T-helper 1 cell treated with Interleukin-12 subunit alpha and Interleukin-12 subunit beta and Interleukin-4 antibody, amounts not matched to agents 30 ng/mL and 1 ng/mL, for 36 hours (primary cell): ENCODE results near the gene PWWP3B. TPM values are rescaled to one million over a fixed set of nuclear protein-coding genes. Genes with fewer than 3 reads are reported as not detected.
"Not testable (repeated sequence)": the region's sequence is repeated elsewhere in the genome, so short reads cannot be mapped to it uniquely, and the experiment has no call there.

Source experiments
- intact Hi-C: fragments of 100-400 bp; cut with micrococcal nuclease; formaldehyde crosslinking; loops from one replicate; pipeline ENCODE4 v1.15.1; 2024
- total RNA-seq: library from RNA; stranded (reverse); gene quantifications from 2 replicates; pipeline ENCODE4 v1.2.3, GENCODE V29; 2022

The PWWP3B gene
- not detected in 2 replicates for total RNA-seq

DNA sequence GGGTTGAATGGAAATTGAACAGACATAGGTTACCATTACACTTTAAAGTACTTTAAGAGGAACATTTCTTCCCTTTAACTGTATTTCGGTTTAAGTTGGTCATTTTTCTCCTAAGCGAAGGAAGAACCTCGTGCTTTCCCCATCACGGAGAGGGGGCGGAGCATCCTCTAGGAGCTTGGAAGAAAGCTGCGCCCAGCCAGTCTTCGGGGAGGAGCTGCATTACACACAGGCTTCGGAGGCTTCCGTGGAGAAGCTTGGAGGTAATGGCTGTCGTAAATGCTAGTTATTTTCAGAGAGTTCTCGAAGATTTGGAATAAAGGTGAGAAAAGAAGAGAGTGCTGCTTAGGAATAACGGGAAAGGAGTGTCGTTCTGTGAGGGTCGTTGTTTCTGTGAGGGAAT, at the start of gene PWWP3B:
TSS of gene PWWP3B (plus strand) at position 199 of the 400 bp plus-strand sequence. CDS start 37,128 bp downstream, outside the sequence.
- intact Hi-C loops, result no loop called here

DNA sequence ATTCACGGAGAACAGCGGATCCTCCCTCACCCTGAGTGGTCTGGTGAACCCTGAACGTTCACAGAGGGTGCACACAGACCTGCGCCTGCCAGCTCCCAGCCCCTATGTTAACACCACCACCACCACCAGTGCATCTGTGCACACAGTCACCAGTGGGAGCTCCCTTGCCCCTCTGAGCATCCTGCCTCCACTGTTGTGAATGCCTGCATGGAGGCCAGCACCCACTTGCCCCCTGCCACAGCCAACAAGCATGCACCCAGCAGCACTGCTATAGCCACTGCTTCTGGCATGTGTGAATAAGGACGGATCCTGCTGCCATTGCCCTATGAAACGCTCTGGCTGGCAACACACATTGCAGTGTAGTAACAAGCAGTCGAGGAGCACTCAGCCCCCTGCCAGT, 29.1 kb upstream of the PWWP3B start:
- intact Hi-C loops, result no loop called here

DNA sequence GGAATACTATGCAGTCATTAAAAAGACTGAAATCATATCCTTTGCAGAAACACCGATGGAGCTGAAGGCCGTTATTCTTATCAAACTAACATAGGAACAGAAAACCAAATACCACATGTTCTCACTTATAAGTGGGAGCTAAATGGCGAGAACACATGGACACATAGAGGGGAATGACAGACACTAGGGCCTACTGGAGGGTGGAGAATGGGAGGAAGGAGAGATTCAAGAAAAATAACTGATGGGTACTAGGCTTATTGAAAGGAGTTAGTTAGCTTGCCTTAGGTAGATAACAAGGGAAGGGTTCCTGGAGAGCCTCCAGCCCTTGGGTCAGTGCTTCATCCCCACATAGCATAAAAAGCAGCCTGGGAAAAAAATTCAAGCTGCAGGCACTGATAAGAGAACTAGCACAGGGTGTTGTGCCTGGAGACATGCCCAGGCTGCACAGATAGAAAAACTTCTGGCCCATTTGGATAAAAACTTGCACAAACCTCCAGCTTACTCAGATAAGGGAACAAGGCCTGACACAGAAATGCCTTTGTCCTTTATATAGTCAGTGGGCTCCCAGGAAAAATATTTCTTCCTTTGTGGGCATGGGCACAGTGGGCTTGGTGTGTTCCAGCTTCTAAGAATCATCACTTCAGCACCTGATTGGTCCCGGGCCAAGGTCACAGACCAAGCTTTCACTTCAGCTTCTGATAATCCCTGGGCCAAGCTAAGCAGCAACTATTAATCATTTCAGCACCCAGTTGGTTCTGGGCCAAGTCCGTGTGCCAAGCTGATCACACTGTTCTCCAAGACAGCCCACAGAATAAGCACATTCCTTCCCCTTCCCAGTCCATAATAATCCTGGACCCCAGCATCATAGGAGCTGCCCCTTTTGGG, 23.1 kb upstream of the PWWP3B start:
- intact Hi-C loops, result no loop called here

DNA sequence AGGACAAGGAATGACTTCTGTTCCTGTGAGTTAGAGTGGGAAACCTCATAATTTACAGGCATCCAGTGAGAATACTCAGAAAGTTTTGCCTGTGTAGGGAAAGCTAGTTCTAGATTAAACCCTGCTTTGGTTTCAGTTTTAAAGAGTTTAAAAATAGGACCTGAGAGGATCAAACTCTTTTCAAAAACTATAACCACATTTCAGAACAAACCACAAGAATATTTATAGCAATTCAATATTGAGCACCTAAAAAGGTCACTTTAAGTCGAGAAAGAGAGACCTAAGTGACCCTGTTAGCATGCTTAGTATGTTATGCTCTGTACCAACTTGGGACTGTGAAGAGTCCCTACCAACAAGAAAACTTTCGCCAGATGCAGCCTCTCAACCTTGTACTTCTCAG, 17.4 kb upstream of the PWWP3B start:
- intact Hi-C loops, result no loop called here

DNA sequence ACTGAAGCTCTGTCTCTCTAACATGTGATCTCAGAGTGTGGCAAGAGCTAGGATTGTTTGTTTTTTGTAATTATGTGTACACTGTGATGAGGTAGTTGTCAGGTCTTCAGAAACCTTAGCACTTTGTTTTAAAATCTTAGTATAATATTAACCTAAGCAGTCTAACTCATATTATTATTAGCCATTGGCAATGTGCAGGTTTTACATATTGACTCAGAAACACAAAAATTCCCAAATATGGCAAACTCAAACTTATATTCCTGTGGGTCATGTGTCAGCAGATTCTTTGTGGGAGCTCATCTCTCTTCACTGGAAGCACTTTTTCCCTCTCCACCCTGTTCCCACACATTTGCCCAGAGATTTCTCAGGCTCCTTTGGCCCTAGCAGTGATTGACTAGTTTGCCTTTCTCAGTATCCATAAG, 8.2 kb upstream of the PWWP3B start:
- intact Hi-C loops, result no loop called here

DNA sequence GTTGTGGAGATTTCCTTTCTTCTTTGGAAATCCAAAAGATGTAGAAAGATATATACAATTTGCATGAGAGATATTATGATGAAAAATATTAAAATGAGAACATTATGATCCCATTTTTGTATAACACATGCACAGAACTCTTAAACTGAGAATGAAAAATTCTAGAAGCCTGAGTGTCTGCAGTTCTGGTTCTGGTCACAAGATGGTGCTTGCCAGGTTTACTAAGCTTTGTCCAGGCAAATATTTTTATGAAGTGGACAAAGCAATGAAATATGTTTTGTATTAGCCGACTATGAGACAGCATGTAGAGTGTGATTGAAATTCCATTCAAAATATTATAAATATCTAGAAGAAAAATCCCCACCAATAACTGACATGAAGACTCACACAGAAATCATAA, 2.2 kb downstream of the PWWP3B start:
- intact Hi-C loops, result no loop called here

DNA sequence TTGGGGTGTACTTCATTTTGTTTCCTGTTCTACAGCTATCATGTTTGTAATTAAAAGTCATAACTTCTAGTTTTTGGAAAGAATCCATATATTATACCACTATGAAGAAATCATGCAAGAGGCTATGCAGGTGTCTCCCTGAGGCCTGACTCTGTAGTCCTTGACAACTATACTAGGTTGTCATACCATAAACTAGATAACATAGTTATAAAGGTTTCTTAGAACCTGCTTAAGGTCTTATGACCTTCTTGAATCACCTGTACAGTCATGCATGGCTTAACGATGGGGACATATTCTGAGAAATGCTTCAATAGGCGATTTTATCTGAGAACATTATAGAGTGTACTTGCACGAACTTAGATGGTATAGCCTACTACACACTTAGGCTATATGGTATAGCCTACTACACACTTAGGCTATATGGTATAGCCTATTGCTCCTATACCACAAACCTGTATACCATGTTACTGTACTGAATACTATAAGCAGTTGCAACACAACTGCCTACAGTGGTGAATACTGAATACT, 3.3 kb downstream of the PWWP3B start:
- intact Hi-C loops, result no loop called here

DNA sequence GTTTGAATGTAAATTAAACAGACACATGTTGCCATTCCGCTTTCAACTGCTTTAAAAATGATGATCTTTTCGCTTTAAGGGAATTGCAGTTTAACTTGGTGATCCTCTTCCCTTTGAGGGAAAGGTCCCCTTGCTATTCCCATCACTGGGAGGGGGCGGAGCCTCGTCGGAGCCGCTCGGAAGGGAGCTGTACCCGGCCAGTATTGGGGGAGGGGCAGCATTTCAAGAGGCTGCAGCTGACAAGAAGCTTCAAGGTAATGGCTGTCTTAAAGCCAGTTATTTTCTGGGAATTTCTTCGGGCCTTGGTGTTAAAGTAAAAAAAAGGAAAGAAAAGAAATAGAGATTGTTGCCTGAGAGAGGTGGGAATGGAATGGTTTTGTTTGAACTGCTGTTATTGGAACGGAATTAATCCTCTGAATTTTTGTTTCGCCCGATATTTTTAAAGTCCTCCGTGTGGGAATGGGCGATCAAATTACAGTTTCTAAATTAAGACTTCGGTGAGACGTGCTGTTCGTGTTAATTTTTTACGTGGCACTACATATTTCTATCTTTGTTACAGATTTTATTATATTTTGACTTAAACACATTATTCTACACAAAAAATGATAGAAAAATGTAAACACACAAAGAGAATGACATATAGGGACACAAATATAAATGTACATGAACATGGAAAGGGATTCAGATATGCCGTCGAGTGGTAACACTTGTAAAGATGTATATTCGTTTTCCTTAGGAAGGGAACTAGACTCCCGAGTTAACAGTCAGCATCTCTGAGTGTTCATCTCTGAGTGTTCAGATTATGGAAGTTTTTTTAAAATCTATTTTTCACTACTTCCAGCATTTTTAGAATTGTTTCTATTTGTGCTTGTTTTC, 9.2 kb downstream of the PWWP3B start:
- intact Hi-C loops, result no loop called here

DNA sequence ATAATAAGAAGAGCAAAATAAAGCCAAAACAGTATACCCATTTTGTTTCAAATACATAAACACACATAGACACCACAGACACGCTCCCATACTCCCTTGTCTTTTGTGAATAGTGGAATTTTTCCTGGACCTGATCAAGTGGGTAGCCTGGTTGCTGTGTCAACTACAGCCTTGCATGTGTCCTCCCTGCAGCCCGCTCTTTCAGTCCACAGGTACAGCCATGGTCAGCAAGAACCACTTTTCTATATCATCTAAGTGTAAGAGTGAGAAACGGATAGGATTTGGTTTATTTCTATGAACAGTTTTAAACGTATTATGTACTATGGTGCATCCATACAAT, 9.8 kb downstream of the PWWP3B start:
- intact Hi-C loops, result no loop called here

DNA sequence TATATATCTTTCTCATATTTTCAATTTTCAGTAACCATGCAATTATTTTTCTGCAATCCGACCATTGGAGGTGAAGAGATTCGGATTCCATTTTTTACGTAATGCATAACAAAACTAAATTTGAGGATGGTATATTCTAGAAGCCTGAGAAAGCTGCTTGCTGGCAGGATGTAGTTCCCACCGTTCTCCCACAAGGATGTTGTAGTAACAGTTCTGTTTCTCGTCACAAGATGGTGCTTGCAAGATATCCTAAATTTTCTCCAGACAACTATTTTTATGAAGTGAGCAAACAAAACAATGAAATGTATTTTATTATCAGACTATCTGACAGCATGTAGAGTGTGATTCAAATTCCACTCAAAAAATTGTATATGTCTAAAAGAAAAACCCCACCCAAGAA, 10.7 kb downstream of the PWWP3B start:
- intact Hi-C loops, result no loop called here

DNA sequence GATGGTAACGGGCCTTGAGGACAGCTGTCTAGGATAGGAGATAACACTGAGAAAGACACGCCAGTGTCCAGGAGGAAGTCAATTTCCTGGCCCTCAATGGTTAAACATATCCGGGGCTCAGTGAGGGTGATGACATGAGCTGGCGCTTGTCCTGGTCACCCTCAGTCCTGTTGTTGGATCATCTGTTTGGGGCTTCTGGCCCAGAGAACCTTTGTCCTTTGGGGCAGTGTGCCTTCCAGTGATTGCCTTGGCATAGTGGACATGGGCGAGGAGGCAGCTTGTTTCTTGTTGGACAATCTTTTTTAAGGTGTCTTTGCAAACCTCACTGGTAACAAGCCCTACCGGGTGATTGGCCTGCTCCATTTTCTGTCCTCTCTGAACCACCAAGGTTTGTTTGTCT, 15.6 kb downstream of the PWWP3B start:
- intact Hi-C loops, result not testable (repeated sequence)

DNA sequence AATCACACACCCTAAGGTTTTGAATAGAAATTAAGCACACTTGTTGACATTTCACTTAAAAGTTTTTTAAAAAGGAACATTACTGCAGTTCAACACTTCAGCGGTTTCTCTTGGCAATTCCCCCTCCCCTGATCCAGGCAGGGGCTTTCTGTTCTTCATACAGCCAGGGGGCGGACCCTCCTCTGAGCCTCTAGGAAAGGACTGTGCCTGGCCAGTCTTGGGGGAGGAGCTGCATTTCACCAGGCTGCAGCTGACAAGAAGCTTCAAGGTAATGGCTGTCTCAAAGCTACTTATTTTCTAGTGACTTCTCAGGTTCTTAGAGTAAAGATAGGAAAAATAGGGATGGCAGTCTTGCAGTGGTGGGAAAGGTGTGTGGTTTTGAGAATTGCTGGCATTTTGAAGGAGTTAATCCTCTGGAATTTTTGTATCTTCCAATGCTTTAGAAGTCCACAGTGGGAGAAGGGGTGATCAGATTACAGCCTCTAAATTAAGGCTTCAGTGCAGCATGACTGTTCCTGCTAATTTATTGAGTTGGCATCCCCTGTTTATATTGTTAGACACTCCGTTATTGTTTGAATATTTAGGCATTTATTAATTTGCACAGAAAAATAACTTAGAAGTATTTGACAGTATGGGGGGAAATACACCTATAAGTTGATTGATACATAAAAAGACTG, 33.5 kb downstream of the PWWP3B start:
- intact Hi-C loops, result no loop called here

DNA sequence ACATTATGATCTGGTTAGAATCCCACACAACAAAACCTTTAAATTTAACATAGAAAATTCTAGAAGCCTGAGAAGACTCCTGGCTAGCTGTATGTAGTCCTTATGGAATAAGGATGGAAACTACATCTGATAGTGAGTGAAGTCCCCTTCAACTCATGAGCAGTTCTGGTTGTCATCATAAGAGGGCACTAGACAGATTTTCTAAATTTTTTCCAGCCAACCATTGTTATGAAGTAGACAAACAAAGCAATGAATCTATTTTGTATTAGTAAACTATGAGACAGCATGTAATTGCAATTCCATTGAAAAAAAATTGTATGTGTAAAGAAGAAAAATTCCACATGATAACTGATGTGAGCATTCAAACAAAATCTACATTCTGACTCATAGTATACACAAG, 35.2 kb downstream of the PWWP3B start:
- intact Hi-C loops, result no loop called here

DNA sequence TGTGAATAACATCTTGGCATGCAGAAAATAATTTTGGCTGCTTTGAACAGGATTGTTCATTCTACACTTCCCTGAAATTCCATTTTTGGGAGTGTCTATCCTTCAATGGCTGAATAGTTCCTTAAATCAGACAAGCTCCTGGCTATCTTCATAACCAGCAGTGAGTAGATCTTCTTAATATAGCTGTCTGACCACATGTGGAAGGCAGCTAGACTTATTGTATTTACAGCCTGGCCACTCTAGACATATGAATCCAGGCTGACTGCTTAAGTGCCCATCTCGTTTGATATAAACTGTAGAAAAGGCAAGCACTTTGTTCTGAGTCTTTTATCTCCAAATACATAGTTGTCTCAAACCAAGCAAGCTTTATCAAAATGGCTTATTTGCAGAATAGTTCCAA, 40.0 kb downstream of the PWWP3B start:
- intact Hi-C loops, result no loop called here

Other genes starting within 250 kb of the PWWP3B start
- not detected in 2 replicates for gene SERPINA7, start 129.6 kb upstream of the PWWP3B start, total RNA-seq